Measurements from ENCODE around the gene SLC17A9.

The SLC17A9 gene

GRCh38 chr20:62986257-62986800, 33.8 kb downstream of the SLC17A9 start:
- DNase-seq, result no peak

GRCh38 chr20:62987114-62987513, 34.6 kb downstream of the SLC17A9 start:
- DNase-seq, result no peak

GRCh38 chr20:62989201-62989601, 36.7 kb downstream of the SLC17A9 start:
- DNase-seq, result no peak

- no peak for DNase-seq
These were observed 37.9 kb downstream of the SLC17A9 start for GRCh38 chr20:62990306-62990825.

GRCh38 chr20:62991196-62991807, 38.8 kb downstream of the SLC17A9 start:
- no peak for DNase-seq

GRCh38 chr20:62991863-62992262, 39.4 kb downstream of the SLC17A9 start:
- DNase-seq, result no peak

GRCh38 chr20:62993856-62994494, 41.5 kb downstream of the SLC17A9 start:
- DNase-seq, result no peak

GRCh38 chr20:62994869-62995281, 42.4 kb downstream of the SLC17A9 start:
- no peak for DNase-seq

GRCh38 chr20:62995481-62995880, 43.0 kb downstream of the SLC17A9 start:
- no peak for DNase-seq

GRCh38 chr20:62995898-62996595, 43.5 kb downstream of the SLC17A9 start:
- no peak for DNase-seq

GRCh38 chr20:62996596-62996982, 44.1 kb downstream of the SLC17A9 start:
- no peak for DNase-seq

GRCh38 chr20:62997417-62998035, 45.0 kb downstream of the SLC17A9 start:
- no peak for DNase-seq

- DNase-seq, result no peak
These were observed 45.9 kb downstream of the SLC17A9 start for GRCh38 chr20:62998449-62998848.

- DNase-seq, result no peak
These were observed 47.1 kb downstream of the SLC17A9 start for GRCh38 chr20:62999580-62999979.

GRCh38 chr20:63000036-63000435, 47.5 kb downstream of the SLC17A9 start:
- no peak for DNase-seq

- DNase-seq, result no peak
These were observed 48.4 kb downstream of the SLC17A9 start for GRCh38 chr20:63000958-63001357.

GRCh38 chr20:63002511-63002910, 50.0 kb downstream of the SLC17A9 start:
- no peak for DNase-seq

- no peak for DNase-seq
These were observed 51.0 kb downstream of the SLC17A9 start for GRCh38 chr20:63003546-63003945.

- no peak for DNase-seq
These were observed 52.3 kb downstream of the SLC17A9 start for GRCh38 chr20:63004607-63005364.

- no peak for DNase-seq
These were observed 52.9 kb downstream of the SLC17A9 start for GRCh38 chr20:63005365-63005861.

- no peak for DNase-seq
These were observed 53.5 kb downstream of the SLC17A9 start for GRCh38 chr20:63005862-63006539.

All from stimulated activated CD4-positive, alpha-beta T cell treated with anti-CD3 and anti-CD28 coated beads, Interleukin-4, amount 100 ng/mL, for 1 hour (primary cell).